Left ventricle myocardium superior (tissue), 1 donor: ENCODE data around the gene SCGB3A2. TPM values are rescaled to one million over a fixed set of nuclear protein-coding genes. Genes with fewer than 3 reads are reported as not detected.

Experiments used
- total RNA-seq: library from RNA; stranded (reverse); fragmentation: NEBNext Ultra II Directional; extraction: Animal tissue kit (Norgen Biotek cat#: 25700); gene quantifications from one replicate; pipeline ENCODE4 v1.2.1, GENCODE V29; 2021
- donor health status: DM: no; HTN: yes; CAD: no; lungs with severe emphysema.

Gene SCGB3A2
- total RNA-seq, 1 donor from 2014 or later: not detected

Other genes starting within 250 kb of the SCGB3A2 start
- gene JAKMIP2, start 96.0 kb upstream of the SCGB3A2 start, total RNA-seq: 0.50 TPM
- gene SPINK1, start 47.0 kb upstream of the SCGB3A2 start, total RNA-seq: not detected
- gene C5orf46, start 27.8 kb downstream of the SCGB3A2 start, total RNA-seq: 2.8 TPM
- gene SPINK5, start 185.3 kb downstream of the SCGB3A2 start, total RNA-seq: 0.22 TPM